NOMO-1 (cell line): ENCODE data around the gene DHX36.
A peak's percentile ranks its signal among the peaks of the same experiment; 100 is the strongest.

ENCODE experiments used
- DNase-seq, 2 experiments: peaks; one replicate each; lab custom pipeline; 2025; ENCODE audit not compliant: unreplicated experiment in 2 of 2; lab: John Stamatoyannopoulos, UW

DHX36 gene, protein sequence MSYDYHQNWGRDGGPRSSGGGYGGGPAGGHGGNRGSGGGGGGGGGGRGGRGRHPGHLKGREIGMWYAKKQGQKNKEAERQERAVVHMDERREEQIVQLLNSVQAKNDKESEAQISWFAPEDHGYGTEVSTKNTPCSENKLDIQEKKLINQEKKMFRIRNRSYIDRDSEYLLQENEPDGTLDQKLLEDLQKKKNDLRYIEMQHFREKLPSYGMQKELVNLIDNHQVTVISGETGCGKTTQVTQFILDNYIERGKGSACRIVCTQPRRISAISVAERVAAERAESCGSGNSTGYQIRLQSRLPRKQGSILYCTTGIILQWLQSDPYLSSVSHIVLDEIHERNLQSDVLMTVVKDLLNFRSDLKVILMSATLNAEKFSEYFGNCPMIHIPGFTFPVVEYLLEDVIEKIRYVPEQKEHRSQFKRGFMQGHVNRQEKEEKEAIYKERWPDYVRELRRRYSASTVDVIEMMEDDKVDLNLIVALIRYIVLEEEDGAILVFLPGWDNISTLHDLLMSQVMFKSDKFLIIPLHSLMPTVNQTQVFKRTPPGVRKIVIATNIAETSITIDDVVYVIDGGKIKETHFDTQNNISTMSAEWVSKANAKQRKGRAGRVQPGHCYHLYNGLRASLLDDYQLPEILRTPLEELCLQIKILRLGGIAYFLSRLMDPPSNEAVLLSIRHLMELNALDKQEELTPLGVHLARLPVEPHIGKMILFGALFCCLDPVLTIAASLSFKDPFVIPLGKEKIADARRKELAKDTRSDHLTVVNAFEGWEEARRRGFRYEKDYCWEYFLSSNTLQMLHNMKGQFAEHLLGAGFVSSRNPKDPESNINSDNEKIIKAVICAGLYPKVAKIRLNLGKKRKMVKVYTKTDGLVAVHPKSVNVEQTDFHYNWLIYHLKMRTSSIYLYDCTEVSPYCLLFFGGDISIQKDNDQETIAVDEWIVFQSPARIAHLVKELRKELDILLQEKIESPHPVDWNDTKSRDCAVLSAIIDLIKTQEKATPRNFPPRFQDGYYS

DNA sequence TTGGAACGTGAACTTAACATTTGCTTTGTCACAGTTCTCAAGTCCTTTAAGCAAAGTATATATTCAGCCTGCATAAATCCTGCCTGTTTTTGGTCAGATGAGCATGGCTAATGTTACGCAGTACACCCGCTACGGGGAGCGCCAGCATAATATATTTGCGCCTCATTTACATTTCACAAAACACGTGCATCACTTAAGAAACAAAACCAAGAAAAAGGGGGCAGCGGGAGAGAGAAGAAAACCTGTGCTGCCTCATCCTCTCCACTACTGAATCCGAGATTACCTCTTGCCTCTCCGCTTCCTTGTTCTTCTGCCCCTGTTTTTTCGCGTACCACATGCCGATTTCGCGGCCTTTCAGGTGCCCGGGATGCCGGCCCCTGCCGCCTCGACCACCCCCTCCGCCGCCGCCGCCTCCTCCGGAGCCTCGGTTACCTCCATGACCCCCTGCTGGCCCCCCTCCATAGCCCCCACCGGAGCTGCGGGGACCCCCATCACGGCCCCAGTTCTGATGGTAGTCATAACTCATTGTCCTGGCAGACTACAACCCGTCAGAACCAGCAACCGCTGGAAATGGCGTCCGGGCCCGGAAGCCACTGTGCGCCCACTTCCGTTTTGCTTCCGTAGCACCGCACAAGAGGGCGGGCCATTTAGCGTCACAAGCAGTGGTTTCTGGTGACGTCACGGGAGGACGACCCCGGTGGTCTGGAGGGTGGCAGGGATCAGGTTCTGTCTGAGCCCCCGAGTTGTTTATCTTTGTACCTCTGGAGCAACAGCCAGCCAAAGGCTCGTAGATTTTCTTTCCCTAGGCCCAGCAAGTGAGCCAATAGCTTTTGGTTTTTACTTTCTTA lies at the start of gene DHX36:
Gene DHX36, minus strand, starts transcription at position 597 of the 848 bp plus-strand sequence. Its CDS starts 71 bp downstream, at position 526.
- peak; percentile 91 to 94 for DNase-seq

DNA sequence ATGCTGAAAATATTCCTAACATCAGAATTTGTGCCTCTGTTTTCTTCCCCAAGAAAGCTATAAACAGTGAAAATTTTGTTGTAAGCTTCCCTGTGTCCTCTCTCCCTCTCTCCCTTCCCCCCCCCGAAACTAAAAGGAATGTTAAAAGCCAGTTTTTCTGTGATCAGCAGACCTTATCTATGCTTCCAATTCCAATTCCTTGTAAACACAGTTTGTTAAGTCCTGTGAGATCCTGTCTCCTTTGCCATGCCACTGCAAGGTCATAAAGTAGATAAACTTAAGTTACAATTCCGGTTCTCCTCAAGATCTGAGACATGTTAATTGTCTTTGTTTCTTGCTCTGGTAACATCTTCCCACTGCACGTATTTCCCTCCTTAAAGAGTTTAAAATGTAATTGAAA lies 42.9 kb upstream of the DHX36 start:
- no peak for DNase-seq

DNA sequence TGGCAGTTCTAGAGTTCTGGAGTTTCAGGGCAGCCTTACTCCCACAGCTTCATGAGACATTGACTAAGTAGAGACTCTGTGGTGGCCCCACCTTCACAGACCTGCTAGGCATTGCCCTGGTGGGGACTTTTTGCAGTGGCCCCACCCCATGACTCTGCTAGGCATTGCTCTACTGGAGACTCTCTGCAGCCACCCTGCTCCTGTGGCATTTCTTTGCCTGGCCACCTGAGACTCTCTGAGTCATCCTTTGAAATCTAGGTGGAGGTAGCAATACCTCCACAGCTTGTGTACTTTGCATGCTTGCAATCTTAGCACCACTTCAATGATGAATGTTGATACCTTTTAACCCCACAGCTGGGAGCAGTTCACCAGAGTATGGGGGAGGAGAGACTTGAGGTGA lies 40.6 kb upstream of the DHX36 start:
- DNase-seq = no peak

DNA sequence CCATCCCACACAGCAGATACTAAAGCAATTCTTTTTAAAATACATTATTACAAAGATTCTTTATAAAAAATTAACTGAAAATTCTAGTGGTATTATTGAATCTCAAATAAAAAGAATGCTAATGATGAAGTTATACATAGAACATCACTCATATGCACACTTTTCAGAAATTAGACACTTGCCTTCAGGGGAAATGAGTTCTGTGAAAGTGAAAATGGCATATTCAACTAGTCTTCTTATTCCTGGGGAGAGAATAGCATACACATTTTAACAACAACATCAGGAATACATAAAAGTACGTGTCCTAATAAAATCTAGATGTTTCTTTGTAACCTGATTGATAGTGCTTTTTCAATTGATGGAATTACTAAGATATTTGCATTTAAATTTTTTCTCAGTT lies 36.8 kb upstream of the DHX36 start:
- DNase-seq = no peak

DNA sequence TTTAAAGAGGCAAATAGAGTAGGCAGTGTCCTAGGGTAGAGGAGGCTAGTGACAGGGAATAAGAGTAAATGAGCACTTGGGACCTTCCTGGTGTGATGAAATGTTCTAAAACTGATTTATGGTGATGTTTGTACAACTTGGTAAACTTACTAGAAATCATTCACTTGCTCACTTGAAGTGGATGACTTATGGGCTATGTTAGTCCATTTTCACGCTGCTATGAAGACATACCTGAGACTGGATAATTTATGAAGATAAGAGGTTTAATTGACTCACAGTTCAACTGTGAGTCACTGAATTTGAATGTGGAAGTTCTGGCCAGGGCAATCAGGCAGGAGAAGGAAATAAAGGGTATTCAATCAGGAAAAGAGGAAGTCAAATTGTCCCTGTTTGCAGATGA lies 31.7 kb upstream of the DHX36 start:
- no peak for DNase-seq

DNA sequence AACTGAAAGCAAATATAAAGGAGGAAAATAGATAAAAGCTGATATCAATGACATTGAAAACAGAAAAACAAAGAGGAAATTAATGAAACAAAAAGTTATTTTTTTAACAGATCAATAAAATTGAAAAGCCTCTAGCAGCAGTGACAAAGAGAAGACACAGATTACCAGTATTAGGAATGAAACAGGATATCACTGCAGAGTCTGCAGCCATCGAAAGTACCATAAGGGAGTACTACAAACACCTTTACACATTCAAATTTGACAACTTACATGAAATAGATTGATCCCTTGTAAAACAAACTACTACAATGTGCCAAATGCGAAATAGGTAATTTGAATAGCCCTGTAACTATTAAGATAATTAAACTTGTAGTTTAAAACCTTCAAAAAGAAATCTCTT lies 24.9 kb upstream of the DHX36 start:
- no peak for DNase-seq

DNA sequence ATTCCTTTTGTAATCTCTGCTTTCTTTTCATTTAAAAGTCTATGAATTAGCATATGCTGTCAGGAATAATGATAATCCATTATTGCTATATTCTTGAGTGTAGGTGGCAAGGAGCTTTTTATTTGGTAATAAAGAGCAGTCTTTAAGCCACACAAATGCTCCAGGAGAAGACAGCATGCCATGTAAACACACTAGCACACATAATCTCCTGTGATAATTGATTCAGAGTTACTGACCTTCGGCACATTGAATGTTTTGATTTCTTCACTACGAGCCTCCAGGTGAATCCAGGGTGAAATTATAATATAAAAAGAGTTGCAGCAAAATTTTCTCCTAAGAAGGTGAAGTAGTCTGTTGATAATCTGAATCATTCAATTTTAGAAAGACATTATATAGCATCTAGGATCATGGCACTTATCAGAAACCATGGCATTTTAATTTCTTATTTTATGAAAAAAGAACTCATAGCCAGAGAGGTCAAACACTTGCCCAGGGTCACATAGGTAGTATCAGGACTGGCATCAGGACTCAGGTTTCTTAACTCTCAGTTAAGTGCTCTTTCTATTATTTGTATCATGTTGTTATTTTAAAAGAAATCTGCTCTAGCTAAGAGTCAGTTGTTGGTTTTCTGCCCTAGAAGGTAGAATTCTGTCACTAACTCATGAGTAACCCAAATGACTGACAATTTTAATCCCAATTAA lies 21.3 kb upstream of the DHX36 start:
- no peak for DNase-seq

DNA sequence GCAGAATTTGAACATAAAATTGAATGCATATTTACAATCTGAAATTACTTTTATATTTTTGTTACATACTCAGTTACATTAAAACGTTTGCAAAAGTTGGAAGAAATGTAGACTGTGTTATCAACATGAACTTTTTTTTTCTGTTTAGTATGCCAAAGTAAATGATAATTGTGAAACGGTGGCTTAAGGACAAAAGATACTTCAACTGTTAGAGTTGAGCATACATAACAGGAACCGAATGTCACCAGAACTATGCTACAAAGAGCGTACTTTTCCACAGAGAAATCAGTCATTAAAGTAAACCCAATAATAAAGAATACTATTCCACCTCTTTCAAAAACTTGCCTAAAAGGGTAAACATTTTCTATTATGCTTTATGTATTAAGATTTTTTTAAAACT lies 14.3 kb upstream of the DHX36 start:
- DNase-seq = no peak

DNA sequence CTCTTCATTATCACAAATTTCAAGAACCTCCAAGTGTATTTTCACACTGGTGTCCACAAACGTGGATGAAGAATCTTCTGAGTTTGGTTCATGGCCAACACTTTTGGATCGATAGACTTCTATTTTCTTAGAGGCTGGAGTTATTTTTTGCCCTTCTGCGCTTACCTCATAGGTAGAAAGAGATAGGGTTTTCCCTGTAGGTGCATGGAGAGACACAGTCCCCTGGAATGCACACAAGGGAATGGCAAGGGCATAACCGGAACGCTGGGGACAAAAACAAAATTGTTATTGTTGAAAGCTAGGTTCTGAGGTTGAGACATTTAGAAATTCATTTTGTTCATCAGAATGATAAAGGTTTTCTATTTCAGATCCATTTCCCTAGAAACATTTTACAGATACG lies 13.7 kb upstream of the DHX36 start:
- DNase-seq = no peak

DNA sequence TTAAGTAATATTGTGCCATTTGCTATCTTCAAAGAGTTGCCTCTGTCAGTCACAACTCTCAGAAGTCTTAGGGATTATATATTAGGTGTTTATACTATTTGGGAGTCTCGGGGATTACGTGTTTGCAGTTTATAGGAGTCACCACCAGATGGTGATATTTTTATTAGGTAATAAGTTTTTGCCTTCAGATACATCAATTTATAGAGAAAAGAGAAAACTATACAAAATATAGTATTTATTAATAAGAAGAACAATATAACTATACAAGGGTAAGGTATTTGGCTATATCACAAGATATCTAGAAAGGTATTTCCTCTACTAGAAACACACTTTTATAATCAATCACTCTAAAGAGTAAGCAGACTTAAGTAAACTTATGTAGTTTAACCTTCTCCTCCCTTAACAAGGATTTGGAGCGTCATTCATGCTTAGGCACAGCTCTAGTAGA lies 10.7 kb upstream of the DHX36 start:
- DNase-seq = peak in 1 of 2 experiments; percentile 36

DNA sequence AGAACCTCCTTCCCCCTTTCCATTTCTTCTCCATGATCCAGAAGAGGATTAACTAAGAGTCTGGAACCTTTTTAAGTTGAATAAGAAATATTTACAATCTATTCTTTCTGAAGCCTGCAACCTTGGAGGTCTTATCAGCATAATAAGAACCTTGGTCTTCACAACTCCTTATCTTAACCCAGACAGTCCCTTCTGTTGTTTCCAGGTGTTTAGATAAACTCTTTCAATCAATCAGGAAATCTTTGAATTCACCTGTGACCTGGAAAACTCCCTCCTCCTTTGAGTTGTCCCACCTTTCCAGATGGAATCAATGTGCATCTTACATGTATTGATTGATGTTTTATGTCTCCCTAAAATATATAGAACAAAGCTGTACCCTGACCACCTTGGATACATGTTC lies 3.6 kb upstream of the DHX36 start:
- no peak for DNase-seq

DNA sequence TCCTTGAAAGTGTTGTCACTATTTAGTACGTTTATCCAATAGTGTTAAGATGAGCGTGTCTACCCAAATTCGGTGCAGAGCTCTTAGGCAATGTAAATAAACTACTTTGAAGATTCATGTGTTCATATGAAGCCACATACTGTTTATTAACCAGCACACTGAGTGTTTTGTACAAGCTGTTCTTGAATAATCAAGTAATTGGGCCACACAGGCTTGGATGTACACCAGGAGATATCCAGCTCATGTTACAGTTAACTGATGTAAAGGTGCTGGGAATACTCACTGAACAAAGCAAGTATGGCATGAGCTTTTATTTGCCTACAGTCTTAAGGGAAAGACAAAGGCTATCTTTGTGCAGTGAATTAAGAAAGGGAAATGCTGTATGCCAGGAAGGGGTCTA lies 632 bp upstream of the DHX36 start:
- no peak for DNase-seq

DNA sequence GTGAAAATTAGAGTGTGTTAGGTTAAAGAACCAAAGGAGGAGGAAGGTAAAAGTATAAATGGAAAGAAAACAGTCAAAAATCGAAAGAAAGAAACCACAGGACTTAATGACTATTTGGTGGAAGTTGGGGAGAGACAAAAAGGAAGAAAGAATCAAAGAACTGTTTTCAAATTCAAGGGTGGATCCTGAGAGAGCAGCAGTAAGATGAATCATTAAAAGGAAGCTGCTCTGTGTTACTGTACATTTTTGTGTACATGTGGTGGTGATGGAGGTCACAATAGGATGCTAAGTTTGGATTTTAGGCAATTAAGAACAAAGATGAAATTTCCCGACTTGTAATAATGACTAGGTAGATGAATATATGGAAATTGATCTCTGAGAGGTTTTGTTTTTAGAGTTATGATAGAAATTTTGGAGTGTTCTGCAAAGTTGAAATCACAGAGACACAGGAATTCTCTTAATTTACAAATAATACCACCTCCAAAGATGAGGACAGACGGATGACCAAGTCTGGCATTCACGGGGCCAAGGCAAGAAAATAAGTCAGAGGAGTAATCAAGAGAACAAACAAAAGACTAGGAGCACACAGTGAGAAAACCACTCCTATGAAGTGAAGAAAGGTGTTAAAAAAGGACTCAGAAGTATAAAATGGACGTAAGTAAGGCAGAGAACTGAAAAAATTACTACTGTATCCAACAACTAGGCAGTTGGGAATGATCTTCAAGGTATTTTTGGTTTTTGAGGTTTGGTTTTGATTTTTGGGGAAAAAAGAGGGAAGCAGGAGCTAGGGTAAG lies 7.1 kb downstream of the DHX36 start:
- no peak for DNase-seq

DNA sequence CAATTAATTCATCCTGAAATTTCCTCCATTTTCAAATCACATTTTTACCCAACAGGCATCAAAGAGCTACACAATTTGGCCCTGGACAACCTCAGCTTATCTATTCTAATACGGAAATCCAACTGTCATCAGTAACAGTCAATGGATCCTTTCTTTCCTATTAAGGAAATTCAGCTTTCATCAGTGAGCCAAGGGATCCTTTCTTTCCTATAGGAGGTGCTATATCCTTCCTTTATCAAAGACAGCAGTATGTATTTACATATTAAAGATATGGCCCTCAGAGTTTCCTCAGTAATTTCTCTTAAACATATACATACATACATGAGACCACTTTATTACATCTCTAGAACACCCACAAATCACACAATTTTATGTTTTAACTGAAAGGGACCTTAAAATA lies 10.1 kb downstream of the DHX36 start:
- DNase-seq = no peak

DNA sequence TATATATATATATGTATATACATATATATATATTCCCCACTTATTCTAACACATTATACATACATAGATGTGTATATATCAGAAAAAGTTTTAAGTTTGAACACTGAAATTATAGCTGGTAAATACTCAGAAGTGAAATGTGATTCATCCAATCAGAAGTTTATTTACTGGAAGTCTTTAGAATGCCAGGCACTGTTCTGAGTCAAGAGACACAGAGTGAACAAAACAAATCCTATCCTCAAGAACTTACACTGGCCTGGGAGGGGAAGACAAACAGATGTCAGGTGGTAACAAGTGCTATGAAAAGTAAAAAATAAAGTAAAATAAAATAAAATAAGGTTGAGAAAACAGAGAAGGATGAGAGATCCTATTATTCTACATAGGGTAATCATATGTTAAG lies 13.4 kb downstream of the DHX36 start:
- no peak for DNase-seq

DNA sequence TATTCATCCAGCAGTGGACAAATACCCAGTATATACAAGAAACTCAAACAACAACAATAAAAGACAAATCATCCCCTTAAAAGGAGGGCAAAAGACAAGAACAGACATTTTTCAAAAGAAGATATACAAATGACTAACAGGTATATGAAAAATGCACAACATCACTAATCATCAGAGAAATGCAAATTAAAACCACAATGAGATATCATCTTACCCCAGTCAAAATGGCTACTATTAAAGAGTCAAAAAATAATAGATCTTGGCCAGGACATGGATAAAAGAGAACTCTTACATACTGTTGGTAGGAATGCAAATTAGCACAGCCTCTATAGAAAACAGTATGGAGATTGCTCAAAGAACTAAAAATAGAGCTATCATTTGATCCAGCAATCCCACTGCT lies 16.9 kb downstream of the DHX36 start:
- no peak for DNase-seq

DNA sequence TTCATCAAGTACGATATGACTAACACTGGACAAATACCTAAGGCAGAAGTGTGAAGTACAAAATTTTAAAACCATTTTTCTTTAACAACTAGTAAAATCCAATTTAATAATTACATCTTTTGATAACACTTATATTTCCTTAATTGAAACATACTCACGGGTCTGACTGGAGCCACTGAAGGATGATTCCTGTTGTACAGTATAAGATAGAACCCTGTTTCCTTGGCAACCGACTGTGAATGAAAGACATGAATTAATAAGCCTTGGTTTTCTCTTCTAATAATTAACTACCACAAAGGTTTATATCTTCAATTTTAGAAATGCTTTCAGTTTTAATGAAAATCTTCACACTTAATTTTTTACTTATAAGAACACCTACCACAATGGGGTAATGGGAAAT lies 19.4 kb downstream of the DHX36 start:
- no peak for DNase-seq

DNA sequence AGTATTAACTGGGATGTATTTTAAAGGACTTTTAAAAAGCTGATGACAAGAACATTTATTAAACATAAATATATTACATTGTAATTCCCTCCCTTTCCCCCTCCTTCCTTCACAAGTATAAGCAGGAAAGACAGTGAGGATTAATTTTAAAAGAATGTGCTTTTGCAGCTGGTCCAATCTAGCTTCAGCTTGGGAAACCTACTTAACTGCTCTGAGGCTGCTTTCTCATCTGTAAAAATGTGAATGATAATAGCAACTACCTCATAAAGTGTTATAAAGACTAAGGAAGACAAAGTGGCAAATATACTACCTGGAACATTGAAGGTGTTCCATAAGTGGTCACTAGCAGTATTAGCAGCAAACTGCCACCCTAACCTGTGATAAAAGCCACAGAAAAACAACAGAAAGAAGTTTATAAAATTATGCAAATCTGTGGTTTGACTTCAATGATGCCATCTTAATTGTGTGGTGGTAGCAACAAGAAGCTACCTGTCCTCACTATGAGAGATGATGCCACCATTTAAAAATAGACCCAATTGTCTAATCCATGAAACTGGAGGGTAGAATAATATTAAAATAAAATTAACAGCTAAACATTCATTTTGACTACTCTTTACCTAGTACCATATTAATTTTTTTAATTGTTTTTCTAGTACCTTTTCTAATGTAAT lies 20.0 kb downstream of the DHX36 start:
- DNase-seq = no peak

DNA sequence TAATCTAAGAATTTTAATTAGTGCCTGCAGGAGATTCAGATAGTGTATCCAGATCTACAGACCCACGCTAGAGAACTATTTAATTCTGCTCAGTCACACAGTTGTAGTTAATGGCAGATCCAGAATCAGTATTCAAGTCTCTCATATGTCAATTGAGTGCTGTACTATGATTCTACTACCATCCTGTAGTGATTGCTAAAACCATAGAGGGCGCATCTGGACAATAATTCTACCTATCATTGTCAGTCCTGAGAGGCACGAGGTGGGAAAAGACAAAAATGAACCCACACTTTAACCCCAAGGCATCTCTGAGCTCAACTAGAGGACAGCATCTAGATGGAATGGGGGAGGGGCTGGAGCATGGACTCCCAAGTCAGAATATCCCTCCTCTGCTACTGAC lies 22.7 kb downstream of the DHX36 start:
- DNase-seq = no peak
